Fibroblast of skin of back (primary cell): ENCODE data around the gene ADAMTS17.

Source experiments
- DNase-seq: peaks from one replicate; pipeline ENCODE4 v3.0.0-alpha.2; 2013

ADAMTS17 gene

GRCh38 chr15:100193277-100193860, 148.4 kb downstream of the ADAMTS17 start:
- DNase-seq = no peak

- DNase-seq = no peak
These were observed 149.4 kb downstream of the ADAMTS17 start for GRCh38 chr15:100192097-100193080.

GRCh38 chr15:100191161-100191560, 150.6 kb downstream of the ADAMTS17 start:
- no peak for DNase-seq

- no peak for DNase-seq
These were observed 151.1 kb downstream of the ADAMTS17 start for GRCh38 chr15:100190675-100191074.

- DNase-seq = no peak
These were observed 151.9 kb downstream of the ADAMTS17 start for GRCh38 chr15:100189849-100190248.

- DNase-seq = no peak
These were observed 152.5 kb downstream of the ADAMTS17 start for GRCh38 chr15:100189319-100189718.

- DNase-seq = no peak
These were observed 154.1 kb downstream of the ADAMTS17 start for GRCh38 chr15:100187677-100188076.

GRCh38 chr15:100186960-100187359, 154.8 kb downstream of the ADAMTS17 start:
- no peak for DNase-seq

GRCh38 chr15:100186366-100186765, 155.4 kb downstream of the ADAMTS17 start:
- DNase-seq = no peak

- no peak for DNase-seq
These were observed 157.8 kb downstream of the ADAMTS17 start for GRCh38 chr15:100183921-100184495.

GRCh38 chr15:100180921-100181320, 160.9 kb downstream of the ADAMTS17 start:
- no peak for DNase-seq

GRCh38 chr15:100175406-100176114, 166.2 kb downstream of the ADAMTS17 start:
- DNase-seq = no peak

GRCh38 chr15:100174904-100175275, 166.9 kb downstream of the ADAMTS17 start:
- DNase-seq = no peak

- no peak for DNase-seq
These were observed 167.4 kb downstream of the ADAMTS17 start for GRCh38 chr15:100174159-100174903.

GRCh38 chr15:100172356-100173024, 169.3 kb downstream of the ADAMTS17 start:
- no peak for DNase-seq

GRCh38 chr15:100171411-100171810, 170.4 kb downstream of the ADAMTS17 start:
- DNase-seq = no peak

GRCh38 chr15:100170291-100171210, 171.2 kb downstream of the ADAMTS17 start:
- DNase-seq = no peak

GRCh38 chr15:100169615-100170290, 172.0 kb downstream of the ADAMTS17 start:
- no peak for DNase-seq

GRCh38 chr15:100168787-100169186, 173.0 kb downstream of the ADAMTS17 start:
- no peak for DNase-seq

GRCh38 chr15:100167884-100168375, 173.8 kb downstream of the ADAMTS17 start:
- DNase-seq = no peak
